ENCODE measurements around the gene EXO1. TPM values are rescaled to one million over a fixed set of nuclear protein-coding genes. Genes with fewer than 3 reads are reported as not detected.

The EXO1 gene
- total and polyA plus RNA-seq, 2 donors (not counting 3 experiments of a cell fraction or from before 2014, with no cell fraction given), result 4.1 to 23.5 TPM

DNA sequence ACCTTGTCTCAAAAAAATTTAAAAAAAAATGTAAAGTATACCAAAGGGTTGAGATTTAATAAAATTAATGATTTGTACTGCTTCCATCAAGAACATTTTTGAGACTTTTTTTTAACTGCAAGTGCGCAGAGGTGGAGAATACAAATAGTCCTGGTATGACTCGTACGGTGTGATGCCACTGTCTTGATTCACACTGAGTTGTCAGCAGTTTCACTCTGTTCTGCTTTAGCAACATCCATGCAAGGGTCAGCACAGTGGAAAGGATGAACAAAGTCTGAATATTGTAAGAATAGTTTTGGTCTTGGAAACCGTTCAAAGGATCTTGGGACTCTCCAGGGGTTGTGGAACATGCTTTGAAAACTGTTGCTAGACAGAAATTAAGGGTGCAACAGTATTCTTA lies 40.2 kb downstream of the EXO1 start:
- H3K79me2 ChIP-seq (ENCODE audit: control insufficient read depth, insufficient read depth, low read length), result no peaks in the 10 kb centered on the region
- H3K4me1 ChIP-seq (ENCODE audit: control insufficient read depth, extremely low read depth, insufficient read depth, low read length), result peaks cover 3% of the 10 kb centered on the region
- H3K27ac ChIP-seq (ENCODE audit: insufficient read depth, low read depth, low read length), result no peak overlapping the region
- no peak overlapping the region for H3K4me2 ChIP-seq (ENCODE audit: insufficient read depth, low read length)
- no peak for FAIRE-seq
- no peaks in the 10 kb centered on the region for H3K9me3 ChIP-seq (replicated peaks; ENCODE audit: control insufficient read depth, insufficient read depth, low read length)
- no peaks in the 10 kb centered on the region for H3K9me1 ChIP-seq (replicated peaks; ENCODE audit: control insufficient read depth, extremely low read depth, insufficient read depth, low read length)
- no peaks in the 10 kb centered on the region for H4K20me1 ChIP-seq (replicated peaks; ENCODE audit: control insufficient read depth, extremely low read depth, insufficient read depth, low read length)
- H3K27me3 ChIP-seq (ENCODE audit: control insufficient read depth in 2 of 2, insufficient read depth in 2 of 2, low read length in 2 of 2), result no peaks in the 10 kb centered on the region
- no peak for TF ChIP-seq POLR2AphosphoS5 (IDR thresholded peaks at IDR 0.05; ENCODE audit: insufficient read depth, low read depth, low read length)
- no peak for TF ChIP-seq GATA2 (IDR thresholded peaks at IDR 0.05; ENCODE audit: insufficient read depth, insufficient read length, low read depth, low read length)
- TF ChIP-seq, protein P1, sequence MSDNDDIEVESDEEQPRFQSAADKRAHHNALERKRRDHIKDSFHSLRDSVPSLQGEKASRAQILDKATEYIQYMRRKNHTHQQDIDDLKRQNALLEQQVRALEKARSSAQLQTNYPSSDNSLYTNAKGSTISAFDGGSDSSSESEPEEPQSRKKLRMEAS (IDR thresholded peaks at IDR 0.05; ENCODE audit: insufficient read depth, insufficient read length), result no peak
- TF ChIP-seq CTCF (IDR thresholded peaks at IDR 0.05; ENCODE audit: extremely low read depth in 1 of 2, insufficient read depth in 1 of 2, low read depth in 1 of 2, low read length in 2 of 2), result no peak
- TF ChIP-seq POLR2A (IDR thresholded peaks at IDR 0.05; ENCODE audit: low read depth, low read length), result no peak
- no peak for TF ChIP-seq JUN (IDR thresholded peaks at IDR 0.05; ENCODE audit: borderline replicate concordance, insufficient read depth, insufficient read length, low read depth)
- TF ChIP-seq EZH2 (IDR thresholded peaks at IDR 0.05; ENCODE audit: borderline replicate concordance, low read depth, low read length, severe bottlenecking), result no peak
- dilution Hi-C loops (cut with MboI; ENCODE audit: extremely low pct_ligation_motif_present, low sequenced_read_pairs), result no loop called here
- ChIA-PET CTCF (no interaction called here), POLR2A (no interaction called here)
- no peaks in the 10 kb centered on the region for H3K36me3 ChIP-seq (ENCODE audit: control insufficient read depth in 2 of 2, extremely low read depth in 1 of 2, insufficient read depth in 2 of 2, low read length in 2 of 2)
- no peak overlapping the region for H2AFZ ChIP-seq (ENCODE audit: low read depth, low read length)
- no peak overlapping the region for H3K4me3 ChIP-seq (replicated peaks in 1 of 3; ENCODE audit: insufficient read depth in 1 of 3, low read depth in 1 of 3, low read length in 3 of 3)
- no peak overlapping the region for H3K9ac ChIP-seq (replicated peaks; ENCODE audit: extremely low read depth, insufficient read depth, low read length)
- DNase-seq (ENCODE audit: low read depth, low spot score), result no peak
- BruUV-seq (replicated peaks), result no TSS peak
- intact Hi-C loops (cut with micrococcal nuclease), result no loop called here
